Left lobe of liver (tissue), 2 donors: ENCODE results near the gene CEACAM16. TPM values are rescaled to one million over a fixed set of nuclear protein-coding genes. Genes with fewer than 3 reads are reported as not detected.
"Not testable (repeated sequence)": the region's sequence is repeated elsewhere in the genome, so short reads cannot be mapped to it uniquely, and the experiment has no call there.

Experiments
- ATAC-seq: fragments of 200-7000 bp; cut with Tn5 transposase; one replicate; pipeline ENCODE4 v1.9.1; 2020; ENCODE audit warnings: mild to moderate bottlenecking, moderate library complexity
- DNase-seq: peaks from one replicate; pipeline ENCODE4 v3.0.0-alpha.2; 2020; ENCODE audit warnings: low spot score
- total RNA-seq: library from RNA; stranded (reverse); gene quantifications from one replicate; pipeline ENCODE4 v1.2.1, GENCODE V29; 2021
- donor health status: DM: no; HTN: no; CAD: no; lungs with moderate emphysema.
- donor health status: DM: no; HTN: yes; CAD: no.

Gene CEACAM16
- total RNA-seq, 1 donor from 2014 or later, result not detected

DNA sequence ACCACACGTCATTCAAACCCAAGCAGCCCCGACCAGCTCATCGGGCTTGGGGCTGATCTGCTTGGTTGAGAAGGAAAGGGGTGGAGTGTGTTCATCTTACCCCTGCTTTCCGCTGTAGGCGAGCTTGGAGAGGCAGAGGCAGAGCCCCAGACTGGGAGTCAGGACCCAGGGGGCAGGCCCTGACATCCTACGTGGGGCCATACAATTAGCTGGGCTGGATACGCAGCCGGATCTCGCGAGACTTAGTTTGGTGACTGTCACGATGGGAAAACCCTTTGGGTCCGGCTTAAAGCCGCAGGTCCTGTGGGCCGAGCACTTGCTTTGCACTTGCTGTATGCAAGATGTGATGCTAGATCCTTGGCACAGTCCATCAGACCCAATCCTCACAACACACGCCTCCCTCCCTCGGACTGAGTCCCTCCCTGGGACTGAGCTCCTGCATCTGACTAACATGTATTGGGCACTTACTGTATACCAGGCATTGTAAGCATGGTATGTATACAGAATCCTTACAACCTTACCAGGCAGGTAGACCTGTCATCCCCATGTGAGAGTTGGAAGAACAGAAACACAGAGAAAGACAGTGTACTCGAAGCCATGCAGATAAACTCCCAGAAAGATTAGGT is 3.7 kb downstream of the CEACAM16 start:
- DNase-seq (no peak), ATAC-seq (no peak)

DNA sequence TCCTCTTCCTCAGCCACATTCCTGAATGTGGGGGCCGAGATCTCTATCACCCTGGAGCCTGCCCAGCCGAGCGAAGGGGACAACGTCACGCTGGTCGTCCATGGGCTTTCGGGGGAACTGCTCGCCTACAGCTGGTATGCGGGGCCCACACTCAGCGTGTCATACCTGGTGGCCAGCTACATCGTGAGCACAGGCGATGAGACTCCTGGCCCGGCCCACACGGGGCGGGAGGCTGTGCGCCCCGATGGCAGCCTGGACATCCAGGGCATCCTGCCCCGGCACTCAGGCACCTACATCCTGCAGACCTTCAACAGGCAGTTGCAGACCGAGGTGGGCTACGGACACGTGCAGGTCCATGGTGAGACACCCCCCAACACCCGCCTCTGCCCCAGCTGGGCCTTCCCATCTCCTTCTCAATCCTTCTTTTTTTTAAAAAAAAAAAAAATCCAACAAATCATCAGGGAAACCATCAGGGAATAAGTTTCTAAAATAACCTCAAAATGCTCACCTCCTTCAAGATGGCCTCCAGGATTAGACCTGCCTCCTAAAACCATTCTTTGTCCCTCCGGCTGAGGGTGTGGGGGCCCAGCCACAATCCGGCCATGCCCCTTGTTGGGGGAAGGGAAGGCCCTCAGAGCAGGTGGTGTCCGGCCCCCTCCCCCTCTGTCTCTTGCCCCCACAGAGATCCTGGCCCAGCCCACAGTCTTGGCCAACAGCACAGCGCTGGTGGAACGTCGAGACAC is 4.6 kb downstream of the CEACAM16 start:
- DNase-seq, result no peak
- no peak for ATAC-seq

DNA sequence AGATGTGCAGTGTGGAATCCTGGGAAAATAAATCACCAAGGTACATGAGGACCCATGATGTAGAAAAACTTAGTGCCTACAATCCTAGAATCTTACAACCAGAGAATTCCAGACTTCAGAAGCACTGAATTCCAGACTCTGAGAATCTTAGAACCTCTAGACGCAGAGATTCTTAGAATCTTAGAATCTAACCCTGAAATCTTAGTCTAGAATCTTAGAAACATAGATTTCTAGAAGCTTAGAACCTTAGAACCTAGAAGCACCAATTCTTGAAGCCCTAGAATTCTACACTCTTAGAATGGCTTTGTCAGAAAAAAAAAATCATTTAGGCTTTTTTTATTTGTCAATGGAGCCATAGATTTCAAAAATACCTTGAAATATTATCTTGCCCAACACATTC is 6.0 kb downstream of the CEACAM16 start:
- no peak for DNase-seq
- ATAC-seq, result no peak

DNA sequence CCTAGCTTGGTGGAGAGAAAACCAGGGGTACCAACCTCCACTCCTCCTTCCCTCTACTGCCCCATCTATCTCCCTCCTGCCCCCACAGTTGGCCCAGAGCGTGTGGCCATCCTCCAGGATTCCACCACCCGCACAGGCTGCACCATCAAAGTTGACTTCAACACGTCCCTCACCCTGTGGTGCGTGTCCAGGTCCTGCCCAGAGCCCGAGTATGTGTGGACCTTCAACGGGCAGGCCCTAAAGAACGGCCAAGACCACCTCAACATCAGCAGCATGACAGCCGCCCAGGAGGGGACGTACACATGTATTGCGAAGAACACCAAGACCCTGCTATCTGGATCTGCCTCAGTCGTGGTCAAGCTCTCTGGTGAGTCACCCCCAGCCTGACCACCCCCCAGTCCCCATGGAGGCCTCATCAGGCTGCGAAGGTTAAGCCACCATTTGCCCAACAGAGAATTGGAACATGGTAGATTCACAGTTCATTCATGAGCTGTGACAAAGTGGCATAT is 6.6 kb downstream of the CEACAM16 start:
- no peak for ATAC-seq
- DNase-seq, result no peak

- no peak for DNase-seq
- no peak for ATAC-seq
Observed at GRCh38 chr19:44706506-44707236, 7.7 kb downstream of the CEACAM16 start.

DNA sequence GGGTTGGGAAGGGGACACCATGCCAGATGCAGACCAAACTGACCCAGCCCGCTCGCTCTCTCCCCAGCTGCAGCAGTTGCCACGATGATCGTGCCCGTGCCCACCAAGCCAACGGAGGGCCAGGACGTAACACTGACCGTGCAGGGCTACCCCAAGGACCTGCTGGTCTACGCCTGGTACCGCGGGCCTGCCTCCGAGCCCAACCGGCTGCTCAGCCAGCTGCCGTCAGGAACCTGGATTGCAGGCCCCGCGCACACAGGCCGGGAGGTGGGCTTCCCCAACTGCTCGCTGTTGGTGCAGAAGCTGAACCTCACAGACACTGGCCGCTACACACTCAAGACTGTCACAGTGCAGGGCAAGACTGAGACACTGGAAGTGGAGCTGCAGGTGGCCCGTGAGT is 8.8 kb downstream of the CEACAM16 start:
- ATAC-seq (no peak), DNase-seq (no peak)

DNA sequence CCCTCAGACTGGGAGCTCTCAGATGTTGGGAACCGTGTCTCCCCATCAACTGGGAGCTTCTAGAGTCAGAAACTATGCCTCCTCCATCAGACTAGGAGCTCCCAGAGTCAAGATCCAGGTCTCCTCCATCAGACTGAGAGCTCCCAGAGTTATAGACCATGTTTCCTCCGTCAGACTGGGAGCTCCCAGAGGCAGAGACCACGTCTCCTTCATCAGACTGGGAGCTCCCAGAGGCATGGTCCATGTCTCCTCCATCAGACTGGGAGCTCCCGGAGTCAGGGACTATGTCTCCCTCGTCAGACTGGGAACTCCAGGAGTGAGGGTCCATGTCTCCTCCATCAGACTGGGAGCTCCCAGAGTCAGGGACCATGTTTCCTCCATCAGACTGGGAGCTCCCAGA is 10.0 kb downstream of the CEACAM16 start:
- ATAC-seq (no peak), DNase-seq (no peak)

- DNase-seq, ATAC-seq: not testable (repeated sequence)
Observed at GRCh38 chr19:44709434-44710266, 10.7 kb downstream of the CEACAM16 start.

GRCh38 chr19:44710483-44710882 is 11.5 kb downstream of the CEACAM16 start:
- no peak for ATAC-seq
- DNase-seq, result no peak

DNA sequence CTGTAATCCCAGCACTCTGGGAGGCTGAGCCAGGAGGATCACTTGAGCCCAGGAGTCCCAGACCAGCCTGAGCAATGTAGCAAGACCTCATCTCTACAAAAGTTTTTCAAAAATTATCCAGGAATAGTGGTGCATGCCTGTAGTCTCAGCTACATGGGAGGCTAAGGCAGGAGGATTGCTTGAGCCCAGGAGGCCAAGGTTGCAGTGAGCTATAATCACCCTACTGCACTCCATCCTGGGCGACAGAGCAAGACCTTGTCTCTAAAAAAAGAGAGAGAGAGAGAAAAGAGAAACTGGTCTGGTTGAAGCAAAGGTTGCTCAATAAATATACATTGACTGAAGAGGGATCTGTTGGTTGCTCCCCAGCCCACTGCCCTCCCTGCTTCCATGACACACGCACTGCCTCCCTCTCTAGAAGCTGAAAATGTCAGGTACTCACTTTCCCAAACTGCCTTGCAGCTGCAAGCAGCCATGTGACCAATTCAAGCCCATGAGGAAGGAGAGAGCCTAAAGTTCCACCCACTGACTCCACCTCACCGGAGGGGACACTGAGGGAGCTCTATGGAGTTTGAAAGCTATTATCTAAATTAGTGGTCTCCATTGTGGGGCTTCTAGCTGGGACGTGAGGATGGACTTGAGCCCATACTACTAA is 14.0 kb downstream of the CEACAM16 start:
- ATAC-seq, result peak; percentile 48
- no peak for DNase-seq

DNA sequence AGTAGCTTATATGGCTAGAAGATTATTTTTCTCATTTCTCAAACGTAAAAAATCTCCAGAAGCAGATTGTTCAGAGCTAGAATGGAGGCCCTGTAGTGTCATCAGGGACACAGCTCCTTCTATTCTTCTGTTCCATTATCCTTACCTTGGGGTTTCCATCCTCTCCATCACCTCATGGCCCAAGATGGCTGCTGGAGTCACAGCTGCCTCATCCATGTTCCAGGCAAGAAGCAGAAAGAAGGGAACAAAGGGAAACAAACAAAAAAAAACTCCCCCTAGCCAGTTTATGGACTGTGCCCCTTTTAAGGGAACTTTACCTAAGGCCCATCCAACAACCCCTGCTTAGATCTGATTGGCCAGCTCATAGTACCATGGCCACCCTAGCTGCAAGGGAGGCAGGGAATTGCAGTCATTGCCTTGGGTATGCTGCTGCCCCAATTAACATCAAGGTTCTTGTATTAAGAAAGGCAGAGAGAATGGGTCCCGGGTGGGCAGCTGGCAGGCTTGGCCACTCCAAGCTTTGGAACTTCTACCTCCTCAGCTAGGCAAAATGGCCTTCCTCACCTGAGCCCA is 15.7 kb downstream of the CEACAM16 start:
- no peak for DNase-seq
- ATAC-seq, result no peak

- ATAC-seq (no peak), DNase-seq (no peak)
Observed at GRCh38 chr19:44717603-44718002, 18.7 kb downstream of the CEACAM16 start.

GRCh38 chr19:44718441-44719261 is 19.7 kb downstream of the CEACAM16 start:
- peak; percentile 84 for DNase-seq
- ATAC-seq, result peak; percentile 78

- DNase-seq (no peak), ATAC-seq (no peak)
Observed at GRCh38 chr19:44719262-44719701, 20.3 kb downstream of the CEACAM16 start.

DNA sequence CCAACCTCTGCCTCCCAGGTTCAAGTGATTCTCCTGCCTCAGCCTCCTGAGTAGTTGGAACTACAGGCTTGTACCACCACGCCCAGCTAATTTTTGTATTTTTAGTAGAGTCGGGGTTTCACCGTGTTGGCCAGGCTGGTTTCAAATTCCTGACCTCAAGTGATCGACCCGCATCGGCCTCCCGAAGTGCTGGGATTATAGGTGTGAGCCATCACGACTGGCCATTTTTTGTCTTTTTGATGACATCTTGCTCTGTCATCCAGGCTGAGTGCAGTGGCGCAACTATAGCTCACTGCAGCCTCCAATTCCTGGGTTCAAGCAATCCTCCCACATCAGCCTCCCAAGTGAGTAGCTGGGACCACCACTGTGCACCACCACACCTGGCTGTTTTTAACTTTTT is 21.4 kb downstream of the CEACAM16 start:
- ATAC-seq, DNase-seq: not testable (repeated sequence)

DNA sequence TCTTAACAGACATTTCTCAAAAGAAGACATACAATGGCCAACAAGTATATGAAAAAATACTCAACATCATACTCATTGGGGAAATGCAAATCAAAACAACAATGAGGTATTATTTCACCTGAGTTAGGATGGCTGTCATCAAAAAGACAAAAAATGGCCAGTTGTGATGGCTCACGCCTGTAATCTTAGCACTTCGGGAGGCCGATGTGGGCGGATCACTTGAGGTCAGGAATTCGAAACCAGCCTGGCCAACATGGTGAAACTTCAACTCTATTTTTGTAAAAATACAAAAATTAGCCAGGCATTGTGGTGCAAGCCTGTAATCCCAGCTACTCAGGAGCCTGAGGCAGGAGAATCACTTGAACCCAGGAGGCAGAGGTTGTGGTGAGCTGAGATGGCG is 22.0 kb downstream of the CEACAM16 start:
- ATAC-seq (no peak), DNase-seq (no peak)

GRCh38 chr19:44721369-44721768 is 22.4 kb downstream of the CEACAM16 start:
- DNase-seq, ATAC-seq: not testable (repeated sequence)

DNA sequence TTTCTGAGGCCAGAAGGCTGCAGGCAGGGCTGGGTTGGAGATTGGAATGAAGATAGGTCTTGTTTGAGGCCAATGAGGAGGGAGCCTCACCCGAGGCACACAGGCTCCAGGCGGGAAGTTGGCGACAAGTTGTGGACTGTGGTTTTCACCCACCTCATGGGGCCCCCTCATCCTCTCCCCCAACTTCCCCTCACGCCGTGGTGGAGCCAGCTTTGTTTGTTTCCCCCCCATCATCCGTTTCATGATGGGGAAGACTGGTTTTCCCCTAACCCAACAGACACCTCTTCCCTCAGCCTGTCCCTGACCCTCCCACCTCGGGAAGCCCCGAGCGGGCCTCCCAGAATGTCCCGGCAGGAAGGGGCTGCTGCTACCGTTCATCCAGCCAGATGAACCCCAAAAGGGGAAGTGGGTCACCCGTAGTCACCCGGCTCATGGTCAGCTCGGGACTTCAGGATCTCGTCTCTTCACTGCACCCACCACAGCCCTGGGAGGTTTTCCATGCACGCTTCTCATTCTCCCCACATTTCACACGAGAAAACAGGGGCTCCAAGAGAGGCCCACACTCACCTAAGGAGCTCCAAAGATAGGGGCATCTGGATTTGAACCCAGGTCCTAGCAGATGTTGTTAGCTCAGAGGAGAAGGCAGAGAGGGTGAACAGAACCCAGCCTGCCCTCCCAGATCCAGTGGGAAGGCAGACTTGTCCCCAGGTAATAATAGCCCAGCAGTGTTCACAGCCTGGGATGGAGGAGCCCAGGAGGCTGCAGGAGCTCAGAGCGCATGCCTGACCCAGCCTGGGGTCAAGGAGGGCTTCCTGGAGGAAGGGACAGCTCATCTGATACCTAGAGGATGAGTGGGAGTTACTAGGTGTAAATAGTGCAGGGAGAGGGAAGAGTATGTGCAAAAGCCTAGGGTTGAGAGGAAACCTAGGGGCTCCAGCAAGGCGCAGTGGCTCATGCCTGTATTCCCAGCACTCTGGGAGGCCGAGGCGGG is 23.5 kb downstream of the CEACAM16 start:
- DNase-seq, result no peak

More for the DNA sequence above, 23.5 kb downstream of the CEACAM16 start:
- no peak for ATAC-seq
